A549 (cell line): ENCODE measurements around the gene TLNRD1.

Experiments used
- CBX8 ChIP-seq: fragments of 200-600 bp; sonication (generic); IDR thresholded peaks from 2 replicates; pipeline ENCODE4 v1.6.1; 2016
- EP300 ChIP-seq, 2 experiments: fragments of >200 bp; sonication (Bioruptor Twin); formaldehyde crosslinking; IDR thresholded peaks; 2 replicates in 1 of 2; 3 replicates in 1 of 2; pipeline ENCODE4 v1.6.1; 2016 to 2017
- HOXB5 ChIP-seq: fragments of 250-450 bp; sonication (Bioruptor Pico); IDR thresholded peaks from 2 replicates; pipeline ENCODE4 v1.5.0; 2020; ENCODE audit warnings: mild to moderate bottlenecking, moderate library complexity
- MAZ ChIP-seq: fragments of 150-350 bp; IDR thresholded peaks from 2 replicates; pipeline ENCODE4 v1.6.1; 2014; ENCODE audit warnings: antibody characterized with exemption, low read depth, low read length, borderline replicate concordance
- RAD21 ChIP-seq, 2 experiments: fragments of >200 bp in 1 of 2; sonication (Bioruptor Twin) in 1 of 2; formaldehyde crosslinking in 1 of 2; IDR thresholded peaks in 1 of 2; conservative IDR thresholded peaks in 1 of 2; 2 replicates in 1 of 2; 3 replicates in 1 of 2; pipeline ENCODE4 v1.6.1; 2012 to 2018; ENCODE audit warnings: inconsistent platforms in 1 of 2
- RARB ChIP-seq: fragments of 250-450 bp; sonication (Bioruptor Pico); IDR thresholded peaks from 2 replicates; pipeline ENCODE4 v1.8.0; 2021; ENCODE audit warnings: mild to moderate bottlenecking, moderate library complexity
- RNF2 ChIP-seq: fragments of 200-600 bp; sonication (generic); IDR thresholded peaks from 2 replicates; pipeline ENCODE4 v1.6.1; 2016; ENCODE audit warnings: low read depth, mild to moderate bottlenecking, antibody characterized with exemption, moderate library complexity, borderline replicate concordance
- TF ChIP-seq, protein P1 (sequence below): IDR thresholded peaks from 2 replicates; pipeline ENCODE4 v1.6.1; 2012
- TF ChIP-seq, protein P2 (sequence below): fragments of >200 bp; sonication (Bioruptor Twin); formaldehyde crosslinking; IDR thresholded peaks from 3 replicates; pipeline ENCODE4 v1.5.1; 2016
- TF ChIP-seq, protein P3 (sequence below): IDR thresholded peaks from 2 replicates; pipeline ENCODE4 v1.6.1; 2012; ENCODE audit warnings: low read depth, borderline replicate concordance

DNA sequence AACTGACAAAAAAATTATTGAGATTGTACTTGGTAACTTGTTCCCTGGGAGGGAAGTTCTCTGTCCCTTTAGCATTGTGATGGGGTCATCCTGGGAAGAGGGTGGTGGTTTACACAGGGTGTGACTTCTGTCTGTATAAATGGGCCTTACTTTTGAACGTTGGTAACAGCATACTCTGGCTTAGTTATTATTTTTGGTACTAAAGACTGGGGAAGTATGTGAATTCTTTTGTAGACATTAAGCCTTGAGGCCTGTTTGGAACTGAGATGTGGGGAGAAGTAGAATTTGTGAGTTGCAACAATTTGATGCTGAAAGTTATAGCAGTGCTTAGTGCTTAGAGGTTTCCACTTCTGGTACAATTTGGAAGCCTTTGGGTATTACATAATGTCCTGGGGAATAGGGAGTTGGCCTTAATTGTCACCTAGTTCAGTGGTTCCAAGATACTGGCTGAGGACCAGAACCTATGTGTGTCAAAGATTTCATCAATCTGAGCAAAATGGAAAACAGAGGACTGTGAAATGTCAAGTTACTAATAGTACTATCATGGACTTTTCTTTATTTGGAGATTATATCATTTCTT lies 15.9 kb downstream of the TLNRD1 start:
- no peak for TF ChIP-seq MAZ
- TF ChIP-seq, protein P1, sequence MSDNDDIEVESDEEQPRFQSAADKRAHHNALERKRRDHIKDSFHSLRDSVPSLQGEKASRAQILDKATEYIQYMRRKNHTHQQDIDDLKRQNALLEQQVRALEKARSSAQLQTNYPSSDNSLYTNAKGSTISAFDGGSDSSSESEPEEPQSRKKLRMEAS: no peak
- TF ChIP-seq EP300 (IDR thresholded peaks at IDR 0.05): no peak
- TF ChIP-seq RARB: no peak
- TF ChIP-seq, protein P2, sequence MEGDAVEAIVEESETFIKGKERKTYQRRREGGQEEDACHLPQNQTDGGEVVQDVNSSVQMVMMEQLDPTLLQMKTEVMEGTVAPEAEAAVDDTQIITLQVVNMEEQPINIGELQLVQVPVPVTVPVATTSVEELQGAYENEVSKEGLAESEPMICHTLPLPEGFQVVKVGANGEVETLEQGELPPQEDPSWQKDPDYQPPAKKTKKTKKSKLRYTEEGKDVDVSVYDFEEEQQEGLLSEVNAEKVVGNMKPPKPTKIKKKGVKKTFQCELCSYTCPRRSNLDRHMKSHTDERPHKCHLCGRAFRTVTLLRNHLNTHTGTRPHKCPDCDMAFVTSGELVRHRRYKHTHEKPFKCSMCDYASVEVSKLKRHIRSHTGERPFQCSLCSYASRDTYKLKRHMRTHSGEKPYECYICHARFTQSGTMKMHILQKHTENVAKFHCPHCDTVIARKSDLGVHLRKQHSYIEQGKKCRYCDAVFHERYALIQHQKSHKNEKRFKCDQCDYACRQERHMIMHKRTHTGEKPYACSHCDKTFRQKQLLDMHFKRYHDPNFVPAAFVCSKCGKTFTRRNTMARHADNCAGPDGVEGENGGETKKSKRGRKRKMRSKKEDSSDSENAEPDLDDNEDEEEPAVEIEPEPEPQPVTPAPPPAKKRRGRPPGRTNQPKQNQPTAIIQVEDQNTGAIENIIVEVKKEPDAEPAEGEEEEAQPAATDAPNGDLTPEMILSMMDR: no peak
- no peak for TF ChIP-seq HOXB5 (CRISPR knock-in tag)
- TF ChIP-seq RNF2: no peak
- TF ChIP-seq RAD21 (conservative IDR thresholded peaks at IDR 0.05 in 1 of 2, IDR thresholded peaks at IDR 0.05 in 1 of 2): no peak
- no peak for TF ChIP-seq CBX8
- TF ChIP-seq, protein P3, sequence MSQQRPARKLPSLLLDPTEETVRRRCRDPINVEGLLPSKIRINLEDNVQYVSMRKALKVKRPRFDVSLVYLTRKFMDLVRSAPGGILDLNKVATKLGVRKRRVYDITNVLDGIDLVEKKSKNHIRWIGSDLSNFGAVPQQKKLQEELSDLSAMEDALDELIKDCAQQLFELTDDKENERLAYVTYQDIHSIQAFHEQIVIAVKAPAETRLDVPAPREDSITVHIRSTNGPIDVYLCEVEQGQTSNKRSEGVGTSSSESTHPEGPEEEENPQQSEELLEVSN: no peak
